T-helper 22 cell (primary cell): Measurements from ENCODE around the gene SSU72.
"Not testable (repeated sequence)": the region's sequence is repeated elsewhere in the genome, so short reads cannot be mapped to it uniquely, and the experiment has no call there.

Experiments
- DNase-seq: peaks from one replicate; pipeline ENCODE4 v3.0.0-alpha.2; 2020; ENCODE audit warnings: low read depth

SSU72 gene

DNA sequence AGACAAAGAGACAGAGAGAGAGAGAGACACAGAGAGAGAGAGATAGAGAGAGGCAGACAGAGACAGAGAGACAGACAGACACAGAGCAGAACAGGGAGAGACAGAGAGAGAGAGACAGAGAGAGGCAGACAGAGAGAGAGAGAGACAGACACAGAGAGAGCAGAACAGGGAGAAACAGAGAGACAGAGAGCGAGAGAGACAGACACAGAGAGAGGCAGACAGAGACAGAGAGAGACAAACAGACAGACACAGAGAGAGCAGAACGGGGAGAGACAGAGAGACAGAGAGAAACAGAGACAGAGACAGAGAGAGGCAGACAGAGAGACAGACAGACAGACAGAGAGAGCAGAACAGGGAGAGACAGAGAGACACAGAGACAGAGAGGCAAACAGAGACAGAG lies 20.7 kb upstream of the SSU72 start:
- not testable (repeated sequence) for DNase-seq

DNA sequence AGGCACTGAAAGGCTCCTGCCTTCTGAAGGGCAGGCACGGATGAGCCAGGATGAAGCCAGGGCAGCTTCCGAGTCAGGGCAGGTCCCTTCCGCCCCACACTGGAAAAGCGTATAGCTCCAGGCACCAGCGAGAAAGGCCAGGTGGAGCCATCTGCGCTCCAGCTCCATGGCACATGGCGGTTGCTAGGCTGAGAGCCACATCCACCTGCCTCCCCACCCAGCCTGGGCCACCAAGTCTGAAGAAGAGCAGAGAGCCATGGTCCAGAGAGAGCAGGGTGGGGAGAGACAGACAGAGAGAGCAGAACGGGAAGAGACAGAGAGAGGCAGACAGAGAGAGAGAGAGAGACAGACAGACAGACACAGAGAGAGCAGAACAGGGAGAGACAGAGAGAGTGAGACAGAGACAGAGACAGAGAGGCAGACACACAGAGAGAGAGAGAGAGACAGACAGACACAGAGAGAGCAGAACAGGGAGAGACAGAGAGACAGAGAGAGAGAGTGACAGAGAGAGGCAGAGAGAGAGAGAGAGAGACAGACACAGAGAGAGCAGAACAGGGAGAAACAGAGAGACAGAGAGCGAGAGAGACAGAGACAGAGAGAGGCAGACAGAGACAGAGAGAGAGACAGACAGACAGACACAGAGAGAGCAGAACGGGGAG lies 20.1 kb upstream of the SSU72 start:
- DNase-seq, result no peak

DNA sequence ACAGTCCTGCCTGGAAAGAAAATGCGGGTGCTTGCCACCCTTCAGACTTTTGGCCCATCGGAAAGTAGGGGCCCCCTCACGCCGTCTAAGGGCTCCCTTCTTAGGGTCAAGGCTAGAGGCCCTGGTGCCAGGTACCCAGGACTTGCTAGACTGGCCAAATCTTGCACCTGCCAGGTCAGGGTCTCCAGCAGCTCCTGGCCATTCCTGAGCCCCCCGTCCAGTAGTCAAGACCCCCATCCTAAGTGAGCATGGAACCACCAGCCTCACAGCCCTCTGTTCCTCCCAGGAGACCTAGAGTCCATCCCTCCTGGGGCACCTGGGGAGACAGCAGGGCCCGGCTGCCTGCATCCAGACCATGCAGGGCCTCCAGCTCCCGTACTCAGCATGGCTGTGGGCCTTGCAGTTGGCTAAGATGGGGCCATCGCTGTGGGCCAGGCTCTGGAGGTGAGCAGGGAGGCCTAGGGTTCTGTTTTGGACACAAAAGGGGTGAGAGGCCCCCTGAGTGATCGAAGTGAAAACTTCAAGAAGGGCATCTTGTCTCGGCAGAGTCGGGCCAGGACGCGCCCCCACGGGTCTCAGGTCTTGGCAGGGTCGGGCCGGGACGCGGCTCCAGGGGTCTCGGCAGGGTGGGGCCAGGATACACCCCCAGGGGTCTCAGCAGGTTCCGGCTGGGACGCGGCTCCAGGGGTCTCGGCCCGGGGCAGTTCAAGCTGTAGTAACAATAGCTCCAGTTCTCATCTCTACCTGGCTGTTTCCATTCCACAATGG lies 19.4 kb upstream of the SSU72 start:
- DNase-seq, result no peak

DNA sequence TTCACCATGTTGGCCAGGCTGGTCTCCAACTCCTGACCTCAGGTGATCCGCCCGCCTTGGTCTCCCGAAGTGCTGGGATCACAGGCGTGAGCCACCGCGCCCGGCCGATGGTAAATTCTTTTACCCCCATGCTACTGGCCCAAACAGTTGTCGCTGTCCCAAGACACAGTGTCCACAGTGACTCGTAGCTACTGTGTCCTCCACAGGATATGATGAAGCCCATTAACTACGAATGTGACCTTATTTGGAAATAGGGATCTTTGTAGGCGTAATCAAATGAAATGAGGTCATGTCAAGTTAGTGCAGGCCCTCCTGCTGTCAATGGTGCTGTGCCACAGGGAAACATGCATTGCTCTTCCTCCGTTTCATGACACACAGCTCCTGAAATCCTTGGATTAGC lies 16.8 kb upstream of the SSU72 start:
- DNase-seq, result no peak

DNA sequence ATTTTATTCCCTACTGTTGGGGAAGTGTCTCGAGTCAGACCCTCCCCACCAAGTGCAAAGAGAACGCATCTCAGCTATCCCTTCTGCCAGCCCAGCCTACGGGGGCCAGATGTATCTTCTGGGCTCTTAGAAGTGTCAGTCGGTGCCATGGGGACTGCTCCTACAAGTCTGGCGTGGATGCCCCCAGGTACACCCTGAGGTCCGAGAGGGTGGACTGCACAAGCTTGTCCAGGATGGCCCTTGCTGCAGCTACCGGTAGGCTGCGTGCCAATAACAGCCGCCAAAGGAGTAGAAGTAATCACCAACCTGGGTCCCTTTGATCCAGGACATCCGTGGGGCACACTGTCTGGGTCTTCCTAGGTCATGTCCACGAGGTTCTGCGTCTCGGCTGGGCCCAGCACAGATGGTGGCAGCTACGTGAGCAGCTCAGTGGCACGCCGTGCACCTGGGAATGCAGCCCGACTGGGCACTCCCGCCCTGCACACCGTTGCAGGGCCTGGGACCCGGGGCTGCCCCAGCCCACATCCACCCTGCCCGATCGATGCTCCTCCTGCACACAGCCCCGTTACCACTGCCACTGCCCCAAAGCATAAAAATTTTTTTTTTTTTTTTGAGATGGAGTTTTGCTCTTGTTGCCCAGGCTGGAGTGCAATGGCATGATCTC lies 8.8 kb upstream of the SSU72 start:
- DNase-seq, result no peak

DNA sequence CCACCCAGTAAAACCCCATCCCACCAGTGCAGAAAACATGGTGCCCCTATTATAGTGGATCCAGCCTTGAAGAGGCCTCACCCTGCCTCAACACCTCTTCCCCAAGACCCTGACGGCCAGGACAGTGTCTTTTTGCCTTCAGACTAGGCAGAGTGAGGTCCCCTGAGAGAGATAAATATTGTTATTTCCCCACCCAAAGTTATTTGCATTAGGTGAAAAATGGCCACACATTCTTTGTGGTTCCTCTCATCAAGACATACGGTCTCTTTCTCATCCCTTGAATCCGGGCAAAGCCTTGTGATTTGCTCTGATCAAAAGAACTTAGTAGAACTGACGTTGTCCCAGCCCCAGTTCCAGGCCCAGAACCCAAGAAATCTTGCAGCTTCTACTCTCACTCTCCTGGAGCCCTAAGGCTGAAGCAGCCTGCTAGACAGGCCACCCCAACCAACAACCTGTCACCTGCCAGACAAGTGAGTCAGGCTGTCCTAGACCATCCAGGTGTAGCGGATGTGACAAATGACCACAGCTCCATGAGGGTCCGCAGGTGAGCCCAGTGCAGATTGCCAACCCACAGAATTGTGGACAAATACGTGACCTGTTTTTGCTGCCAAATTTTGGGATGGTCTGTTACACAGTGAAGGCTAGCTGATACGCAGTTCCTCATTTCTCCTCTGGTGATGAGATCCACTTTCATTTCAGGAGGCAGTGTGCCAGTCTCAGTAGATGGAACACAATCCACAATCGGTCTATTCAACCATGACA lies 8.1 kb upstream of the SSU72 start:
- DNase-seq, result no peak

DNA sequence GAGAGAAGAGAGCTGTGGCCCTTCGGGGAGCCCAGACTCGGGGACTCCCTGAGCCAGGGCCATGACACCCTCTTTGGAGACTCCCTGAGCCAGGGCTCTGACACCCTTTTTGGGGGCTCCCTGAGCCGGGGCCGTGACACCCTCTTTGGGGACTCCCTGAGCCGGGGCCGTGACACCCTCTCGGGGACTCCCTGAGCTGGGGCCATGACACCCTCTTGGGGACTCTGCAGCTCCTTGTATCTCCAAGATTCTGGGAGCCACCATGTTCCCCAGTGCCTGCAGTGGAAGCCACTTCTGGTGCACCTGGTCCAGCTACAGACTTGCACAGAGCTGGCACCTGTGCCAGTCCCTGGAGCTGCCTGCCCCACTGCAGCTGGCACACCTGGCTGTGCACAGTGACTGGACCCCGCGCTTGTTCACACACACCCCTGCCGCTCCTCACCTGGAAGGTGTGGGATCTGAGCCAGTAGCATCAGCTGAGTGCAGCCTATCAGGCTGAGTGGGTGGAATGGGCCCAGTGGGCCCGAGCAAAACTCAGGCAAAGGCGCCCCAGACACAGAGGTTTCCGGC lies 3.8 kb upstream of the SSU72 start:
- DNase-seq, result no peak

DNA sequence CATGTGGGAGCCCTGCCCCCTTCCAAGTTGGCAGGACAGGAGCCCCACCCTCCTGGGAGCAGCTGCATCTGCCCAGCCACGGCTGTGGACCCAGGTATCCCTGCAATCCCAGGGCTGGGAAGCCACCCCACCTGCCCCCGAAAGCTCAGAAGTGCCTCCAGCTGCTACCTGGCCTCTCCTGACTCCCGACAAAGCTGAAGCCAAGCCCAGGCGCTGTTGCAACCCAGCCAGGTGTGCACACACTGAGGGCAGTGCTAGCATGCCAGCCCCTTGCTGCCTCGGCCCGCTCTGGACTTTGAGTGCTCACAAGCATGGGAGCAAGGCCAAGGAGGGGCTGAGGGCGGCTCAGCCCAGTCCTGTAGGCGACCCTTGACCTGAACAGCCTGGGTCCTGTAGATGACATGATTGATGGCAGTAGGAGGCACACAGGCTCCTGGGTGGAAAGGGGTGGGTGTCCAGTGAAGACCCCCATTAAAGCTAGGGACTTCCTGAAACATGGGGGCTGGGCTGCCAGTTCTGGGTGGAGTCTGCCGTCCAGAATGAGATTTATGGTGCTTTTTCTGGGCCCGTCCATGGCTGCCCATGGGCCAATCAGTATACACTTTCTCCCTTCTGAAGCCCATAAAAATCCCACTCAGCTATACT lies 2.8 kb upstream of the SSU72 start:
- DNase-seq, result no peak

DNA sequence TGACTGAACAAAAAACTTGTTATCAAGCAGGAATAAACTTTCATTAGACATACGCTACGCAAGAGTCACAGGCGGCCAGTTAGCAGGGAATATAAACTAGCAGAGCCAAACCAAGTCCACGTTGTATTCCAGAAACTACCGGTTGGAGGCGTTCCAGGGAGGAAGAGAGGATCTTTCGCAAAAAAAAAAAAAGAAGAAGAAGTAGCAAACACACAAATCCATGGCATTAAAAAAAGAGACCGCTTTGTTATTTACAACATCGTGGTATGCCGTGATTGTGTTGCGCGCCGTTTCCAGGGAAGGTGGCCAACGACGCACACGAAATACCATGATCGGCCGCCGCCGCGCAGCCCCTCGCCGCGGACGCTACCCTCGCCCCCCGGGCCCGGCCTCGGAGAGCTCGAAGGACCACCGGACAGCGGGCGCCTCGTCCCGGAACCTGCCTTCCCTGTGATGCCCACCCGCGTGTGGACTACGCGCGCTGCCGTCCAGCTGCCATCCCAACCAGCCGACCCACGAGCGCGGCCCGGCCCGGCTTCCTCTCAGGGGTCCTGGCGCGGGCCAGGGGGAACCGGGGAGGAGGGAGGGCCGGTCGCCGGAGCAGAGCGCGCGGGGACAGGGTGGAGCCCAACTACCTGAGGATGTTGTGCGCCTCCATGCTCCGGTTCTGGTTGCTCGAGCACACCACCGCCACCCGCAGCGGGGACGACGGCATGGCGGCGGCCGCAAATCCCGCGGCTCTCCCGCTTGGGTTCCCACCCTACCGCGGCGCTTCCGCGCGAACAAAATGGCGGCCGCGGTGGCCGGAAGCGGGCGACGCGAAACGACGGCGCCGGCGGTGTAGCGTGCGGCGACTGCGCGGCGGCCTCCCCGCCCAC lies 581 bp downstream of the SSU72 start:
- peak; percentile 64 for DNase-seq

DNA sequence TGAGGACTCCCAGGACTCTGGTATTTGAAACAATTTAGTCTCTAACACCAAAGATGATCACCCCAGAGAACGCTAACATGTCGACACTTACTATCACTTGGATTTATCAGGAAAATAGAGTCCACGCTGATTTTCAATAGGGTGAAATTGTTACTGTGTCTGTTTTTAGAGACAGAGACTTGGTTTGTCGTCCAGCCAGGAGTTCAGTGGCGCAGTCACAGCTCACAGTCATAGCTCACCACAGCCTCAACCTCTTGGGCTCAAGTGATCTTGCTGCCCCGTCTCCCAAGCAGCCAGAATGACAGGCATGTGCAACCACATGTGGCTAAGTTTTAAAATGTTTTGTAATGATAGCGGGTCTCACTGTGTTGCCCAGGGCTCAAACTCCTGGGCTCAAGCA lies 5.3 kb downstream of the SSU72 start:
- no peak for DNase-seq

DNA sequence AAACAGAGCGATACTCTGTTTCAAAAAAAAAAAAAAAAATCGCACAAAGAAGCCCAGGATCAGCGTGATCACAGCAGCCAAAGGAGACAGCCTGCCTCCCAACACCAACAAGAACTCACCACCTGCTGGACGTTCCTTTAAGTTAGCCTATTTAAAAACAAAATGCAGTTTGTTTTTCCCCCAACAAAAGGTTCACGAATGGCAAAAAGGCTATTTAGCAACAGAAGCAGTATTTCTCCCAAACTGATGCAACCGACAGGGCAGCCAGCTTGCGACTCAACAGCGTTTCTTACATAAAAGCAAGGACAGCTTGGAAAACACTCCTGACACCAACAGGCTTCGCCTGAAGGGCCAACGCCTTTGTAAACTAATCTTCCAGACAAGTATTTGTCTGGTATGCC lies 6.8 kb downstream of the SSU72 start:
- DNase-seq, result no peak

DNA sequence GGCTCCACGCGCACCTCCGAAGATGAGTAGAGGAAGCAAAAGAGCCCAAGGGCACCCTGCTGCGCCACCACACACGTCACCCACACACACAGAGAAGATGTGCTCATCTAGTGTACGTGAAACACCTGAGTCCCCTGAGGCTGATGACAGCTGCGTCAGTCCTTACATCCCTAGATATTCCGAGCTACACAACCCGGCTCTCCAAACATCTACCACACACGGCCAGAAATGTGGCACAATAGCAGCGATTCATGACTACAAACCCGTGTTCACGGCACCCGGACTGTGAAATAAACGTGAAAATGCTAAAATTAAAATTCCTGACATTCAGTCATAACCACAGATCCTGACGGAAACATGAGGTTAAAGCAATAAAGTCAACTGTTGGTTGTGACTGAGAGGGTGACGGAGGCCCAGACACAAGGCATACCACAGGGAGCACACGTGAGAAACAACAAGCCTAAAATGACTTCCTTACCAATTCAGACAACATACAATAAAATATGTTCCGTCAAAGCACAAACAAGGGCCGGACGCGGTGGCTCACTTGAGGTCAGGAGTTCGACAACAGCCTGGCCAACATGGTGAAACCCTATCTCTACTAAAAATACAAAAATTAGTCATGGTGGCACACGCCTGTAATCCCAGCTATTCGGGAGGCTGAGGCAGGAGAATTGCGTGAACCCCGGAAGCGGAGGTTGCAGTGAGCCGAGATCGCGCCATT lies 7.3 kb downstream of the SSU72 start:
- DNase-seq, result no peak

DNA sequence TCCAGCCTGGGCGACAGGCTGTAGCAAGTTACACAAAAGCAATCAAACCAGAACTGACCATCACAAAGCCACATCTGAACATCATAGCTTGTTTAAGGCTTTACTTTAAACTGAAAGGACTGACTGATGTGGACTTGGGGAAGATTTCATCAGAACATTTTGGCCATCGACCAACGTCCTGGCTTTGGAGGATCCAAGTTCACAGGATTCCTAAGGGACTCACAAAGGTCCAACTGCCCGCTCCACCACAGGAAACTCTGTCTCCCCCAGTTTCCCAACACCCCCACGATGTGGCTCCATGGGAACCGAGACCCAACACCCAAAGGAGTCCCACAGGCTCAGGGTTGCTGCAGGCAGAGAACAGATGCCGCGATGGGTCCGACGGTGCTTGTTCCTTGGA lies 9.3 kb downstream of the SSU72 start:
- no peak for DNase-seq

DNA sequence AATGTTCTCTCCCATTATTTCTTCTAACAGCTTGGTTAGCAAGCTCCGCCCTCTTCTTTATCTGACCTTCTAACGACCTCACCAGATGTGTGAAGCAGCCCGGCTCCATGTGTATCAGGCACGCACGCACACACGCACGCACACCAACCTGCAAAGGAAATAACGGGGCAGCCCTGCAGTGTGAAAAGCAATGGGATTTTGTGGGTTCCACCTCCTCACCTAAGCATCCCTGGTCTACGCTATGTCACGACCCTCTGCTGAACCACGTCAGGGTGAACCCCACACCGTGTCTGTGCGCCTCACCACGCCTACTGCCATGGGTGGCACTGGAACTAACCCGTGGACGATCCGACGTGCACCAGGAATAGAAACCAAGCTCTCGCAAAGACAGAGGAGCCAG lies 10.4 kb downstream of the SSU72 start:
- DNase-seq, result no peak

DNA sequence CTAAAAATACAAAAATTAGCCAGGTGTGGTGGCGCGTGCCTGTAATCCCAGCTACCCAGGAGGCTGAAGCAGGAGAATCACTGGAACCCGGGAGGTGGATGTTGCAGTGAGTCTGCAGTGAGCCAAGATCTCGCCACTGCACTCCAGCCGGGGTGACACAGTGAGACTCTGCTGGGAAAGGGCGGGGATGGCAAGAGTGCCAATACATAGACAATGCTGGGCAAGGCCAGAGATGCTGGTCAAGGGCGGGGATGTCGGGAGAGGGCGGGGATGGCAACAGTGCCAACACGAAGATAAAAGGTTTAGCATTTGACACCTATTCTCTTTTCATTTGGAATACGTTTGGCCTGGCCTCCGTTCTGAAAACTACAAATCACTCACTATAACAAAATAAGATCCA lies 11.0 kb downstream of the SSU72 start:
- no peak for DNase-seq

DNA sequence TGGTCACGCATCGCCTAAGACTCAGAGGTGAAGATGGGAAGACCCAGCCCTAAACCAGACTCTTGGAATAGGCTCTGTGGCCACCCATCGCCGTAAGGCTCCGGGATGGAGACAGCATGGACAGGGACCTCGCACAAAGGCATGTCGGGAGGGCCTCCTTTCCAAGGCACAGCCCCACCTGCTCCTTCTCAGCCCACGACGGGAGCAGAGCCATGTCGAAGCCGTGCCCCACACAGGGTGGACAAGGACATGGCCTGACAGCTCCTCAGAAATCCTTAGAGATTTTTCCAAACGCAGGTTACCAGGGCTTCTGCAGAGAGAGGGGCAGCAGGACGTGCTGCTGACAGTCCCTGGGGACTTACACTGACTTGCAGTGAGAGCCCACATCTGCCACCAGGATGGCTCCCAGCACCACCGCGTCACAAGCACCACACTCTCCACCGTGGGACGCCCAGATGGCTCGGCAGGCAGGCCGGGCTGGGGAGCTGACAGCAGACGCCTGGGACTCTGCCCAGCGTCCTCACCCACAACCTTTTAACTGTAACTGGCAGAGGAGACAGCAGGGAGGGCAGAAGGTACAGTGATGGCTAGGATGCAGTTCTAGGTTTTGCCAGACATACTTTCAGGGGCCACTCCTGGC lies 12.0 kb downstream of the SSU72 start:
- no peak for DNase-seq

DNA sequence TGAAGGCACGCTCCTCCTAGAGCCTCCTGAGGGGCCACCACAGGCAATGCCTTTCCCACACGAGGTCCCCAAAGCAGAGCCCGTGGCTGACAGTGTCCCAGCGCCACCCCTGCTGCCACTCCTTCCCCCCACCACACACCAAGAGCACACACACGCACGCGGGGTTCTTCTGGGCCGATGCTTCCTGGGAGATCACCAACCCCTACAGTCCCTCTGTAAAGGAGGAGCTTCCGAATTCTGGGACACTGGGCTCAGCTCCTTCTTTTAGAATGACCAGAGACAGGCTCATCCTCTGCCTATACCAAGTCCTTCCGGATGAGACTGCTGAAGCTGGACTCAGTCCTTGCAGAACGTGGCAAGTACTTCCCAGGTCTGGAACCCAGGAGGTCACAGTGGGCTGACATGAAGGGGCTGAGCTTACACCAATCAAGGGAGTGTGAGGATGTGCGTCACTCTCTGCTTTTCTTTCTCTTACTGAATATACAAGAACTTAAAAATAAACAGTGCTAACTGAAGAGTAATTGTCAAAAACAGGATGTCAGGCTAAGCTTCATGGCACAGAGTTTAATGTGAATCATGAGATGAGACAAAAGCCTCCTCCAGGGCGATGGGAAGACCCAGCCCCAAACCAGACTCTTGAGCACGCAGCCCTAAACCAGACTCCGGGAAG lies 12.7 kb downstream of the SSU72 start:
- no peak for DNase-seq

DNA sequence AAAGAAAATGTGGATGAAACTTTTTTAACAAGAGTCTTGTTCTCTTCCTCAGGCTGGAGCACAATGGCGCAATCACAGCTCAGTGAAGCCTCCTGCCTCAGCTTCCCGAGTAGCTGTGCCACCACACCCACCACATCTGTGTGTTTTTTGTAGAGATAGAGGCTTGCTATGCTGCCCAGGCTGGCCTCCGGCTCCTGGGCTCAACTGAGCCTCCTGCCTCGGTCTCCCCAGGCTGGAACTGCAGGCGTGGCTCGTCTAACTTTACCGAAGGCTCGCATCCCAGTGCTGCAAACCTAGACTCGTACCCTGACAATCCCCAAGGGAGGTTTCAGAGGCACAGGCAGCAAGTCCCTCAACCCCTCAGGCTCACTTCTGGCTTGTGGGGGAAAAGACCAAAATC lies 14.5 kb downstream of the SSU72 start:
- no peak for DNase-seq

DNA sequence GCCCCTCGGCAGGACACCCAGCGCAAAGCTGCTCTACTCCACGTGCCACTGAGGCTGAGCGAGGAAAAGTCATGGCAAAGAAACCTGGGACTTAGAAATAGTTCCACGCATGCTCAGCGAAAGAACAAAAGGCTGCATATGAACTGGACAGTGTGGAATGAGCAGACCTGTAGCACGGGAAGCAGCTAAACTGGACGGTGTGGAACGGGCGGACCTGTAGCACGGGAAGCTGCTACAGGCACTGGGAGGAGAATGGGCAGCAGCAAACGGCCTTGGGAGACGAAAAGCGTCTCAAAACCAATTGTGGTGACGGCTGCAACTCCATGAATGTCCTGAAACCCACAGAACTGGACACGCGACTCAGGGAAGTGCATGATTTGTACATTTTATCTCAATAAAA lies 15.6 kb downstream of the SSU72 start:
- no peak for DNase-seq
